Measurements from ENCODE around the gene OR7G1. TPM values are rescaled to one million over a fixed set of nuclear protein-coding genes. Genes with fewer than 3 reads are reported as not detected.
A peak's percentile ranks its signal among the peaks of the same experiment; 100 is the strongest.

OR7G1 gene, protein sequence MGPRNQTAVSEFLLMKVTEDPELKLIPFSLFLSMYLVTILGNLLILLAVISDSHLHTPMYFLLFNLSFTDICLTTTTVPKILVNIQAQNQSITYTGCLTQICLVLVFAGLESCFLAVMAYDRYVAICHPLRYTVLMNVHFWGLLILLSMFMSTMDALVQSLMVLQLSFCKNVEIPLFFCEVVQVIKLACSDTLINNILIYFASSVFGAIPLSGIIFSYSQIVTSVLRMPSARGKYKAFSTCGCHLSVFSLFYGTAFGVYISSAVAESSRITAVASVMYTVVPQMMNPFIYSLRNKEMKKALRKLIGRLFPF
- total RNA-seq = not detected in 2 replicates

- DNase-seq = no peak
These were observed at the start of gene OR7G1 for GRCh38 chr19:9115307-9115813. Gene OR7G1 (minus strand): TSS chr19:9115763. CDS start chr19:9115763, 0 bp downstream.

- no peak for DNase-seq
These were observed 49.7 kb upstream of the OR7G1 start for GRCh38 chr19:9165261-9165660.

DNA sequence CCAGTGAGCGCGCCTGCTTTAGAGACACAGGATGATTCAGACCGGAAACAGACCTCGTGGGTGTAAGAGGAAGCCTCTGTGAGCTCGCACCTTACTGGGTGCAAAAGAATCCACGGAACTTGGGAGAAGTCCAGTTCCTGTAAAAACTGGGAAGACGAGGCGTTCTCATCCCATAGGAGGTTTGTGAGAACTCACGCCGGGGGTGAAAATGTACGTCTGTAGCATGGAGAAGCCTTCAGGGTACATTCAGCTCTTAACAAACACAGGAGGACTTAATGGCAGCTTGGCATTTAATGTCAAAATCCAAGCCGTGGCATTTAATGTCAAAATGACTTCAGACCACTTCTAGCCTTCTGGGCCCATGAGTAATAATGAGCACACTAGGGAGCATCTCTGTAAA lies 45.9 kb upstream of the OR7G1 start:
- no peak for DNase-seq

- DNase-seq = no peak
These were observed 44.3 kb upstream of the OR7G1 start for GRCh38 chr19:9159891-9160290.

GRCh38 chr19:9156304-9156703 lies 40.7 kb upstream of the OR7G1 start:
- DNase-seq = no peak

- no peak for DNase-seq
These were observed 40.0 kb upstream of the OR7G1 start for GRCh38 chr19:9155591-9155990.

- DNase-seq = no peak
These were observed 35.8 kb upstream of the OR7G1 start for GRCh38 chr19:9151367-9151766.

DNA sequence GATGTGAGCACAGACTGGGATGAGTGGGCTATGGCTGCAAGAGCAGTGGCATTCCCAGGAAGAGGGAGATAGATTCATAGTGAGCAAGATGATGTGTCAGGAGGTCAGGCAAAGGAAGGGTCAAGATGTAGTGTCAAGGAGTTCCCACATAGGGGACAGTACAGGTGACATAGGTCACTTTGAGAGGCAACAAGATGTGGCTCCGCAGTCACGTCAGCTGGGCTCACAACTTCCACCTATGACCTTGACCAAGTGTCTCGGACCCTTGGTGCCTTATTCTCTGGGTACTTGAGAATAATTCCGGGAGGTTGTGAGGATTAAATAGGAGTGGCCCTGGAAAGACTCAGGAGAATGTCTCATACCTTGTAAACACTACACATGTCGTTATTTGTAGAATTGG lies 35.1 kb upstream of the OR7G1 start:
- no peak for DNase-seq

GRCh38 chr19:9149997-9150396 lies 34.4 kb upstream of the OR7G1 start:
- DNase-seq = no peak

GRCh38 chr19:9148697-9149096 lies 33.1 kb upstream of the OR7G1 start:
- DNase-seq = no peak

GRCh38 chr19:9146882-9147281 lies 31.3 kb upstream of the OR7G1 start:
- no peak for DNase-seq

GRCh38 chr19:9144920-9145319 lies 29.4 kb upstream of the OR7G1 start:
- DNase-seq = peak; percentile 18

- peak; percentile 95 for DNase-seq
These were observed 24.8 kb upstream of the OR7G1 start, which contains the start of gene ZNF317 for GRCh38 chr19:9140159-9140874. Gene ZNF317 (plus strand): TSS chr19:9140397. CDS start chr19:9156017, 15,620 bp downstream.

- DNase-seq = no peak
These were observed 24.1 kb upstream of the OR7G1 start for GRCh38 chr19:9139609-9140158.

DNA sequence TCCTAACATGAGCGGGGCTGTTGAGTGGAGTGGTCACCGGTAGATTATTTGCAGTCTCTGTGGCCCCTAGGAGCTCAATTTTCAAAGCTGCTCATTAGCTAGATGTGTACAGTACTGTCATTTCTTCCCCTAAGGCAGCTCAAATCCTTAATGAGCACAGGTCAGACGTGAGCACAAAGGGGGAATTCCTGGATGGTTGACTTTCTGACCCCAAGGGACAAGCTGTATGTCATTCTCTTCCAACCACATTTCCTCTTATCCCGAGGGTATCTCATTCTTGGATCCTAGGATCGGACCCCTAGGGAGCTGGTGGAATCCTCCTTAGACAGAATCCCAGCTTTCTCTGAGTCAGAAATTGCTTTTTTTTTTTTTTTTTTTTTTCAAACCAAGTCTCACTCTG lies 16.9 kb upstream of the OR7G1 start:
- DNase-seq = no peak

DNA sequence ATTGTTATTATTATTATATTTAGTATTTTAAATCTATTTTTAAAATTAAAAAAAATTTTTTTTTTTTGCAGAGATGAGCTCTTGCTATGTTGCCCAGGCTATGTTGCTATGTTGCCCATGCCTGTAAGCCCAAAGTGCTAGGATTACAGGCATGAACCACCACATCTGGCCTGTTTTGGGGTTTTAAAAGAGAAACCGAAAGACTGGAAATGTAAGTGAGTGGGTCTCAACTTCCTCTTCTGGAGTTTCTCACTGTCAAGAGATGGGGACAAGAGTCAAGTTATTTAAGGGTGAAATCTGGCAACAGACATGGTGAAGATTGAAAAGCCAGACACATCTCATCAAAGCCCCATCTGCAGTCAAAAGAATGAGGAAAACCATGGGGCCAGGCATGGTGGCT lies 15.4 kb upstream of the OR7G1 start:
- no peak for DNase-seq

DNA sequence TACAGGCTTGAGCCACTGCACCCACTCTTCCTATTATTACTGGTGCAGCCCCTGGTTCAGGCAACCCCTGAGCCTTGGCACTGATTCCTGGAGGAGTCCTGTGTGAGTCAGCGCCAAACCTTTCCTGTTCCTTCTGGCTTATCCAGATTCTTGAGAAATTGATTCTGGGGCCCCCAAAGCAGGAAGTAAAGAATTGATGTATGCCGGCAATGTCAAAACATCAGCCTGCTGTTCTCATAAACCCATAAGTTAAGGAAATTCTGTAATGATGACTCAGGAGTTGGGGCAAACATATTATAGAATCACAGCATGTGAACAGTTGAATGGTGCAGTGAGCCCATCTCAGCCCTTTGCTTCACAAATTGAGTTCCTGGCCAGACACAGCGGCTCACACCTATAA lies 12.6 kb upstream of the OR7G1 start:
- DNase-seq = peak; percentile 96

GRCh38 chr19:9126900-9127405 lies 11.4 kb upstream of the OR7G1 start, which contains the start of gene OR7G3:
Gene OR7G3 (minus strand): TSS chr19:9126950. CDS start chr19:9126950, 0 bp downstream.
- DNase-seq = no peak

- DNase-seq = no peak
These were observed 984 bp upstream of the OR7G1 start for GRCh38 chr19:9116547-9116946.

DNA sequence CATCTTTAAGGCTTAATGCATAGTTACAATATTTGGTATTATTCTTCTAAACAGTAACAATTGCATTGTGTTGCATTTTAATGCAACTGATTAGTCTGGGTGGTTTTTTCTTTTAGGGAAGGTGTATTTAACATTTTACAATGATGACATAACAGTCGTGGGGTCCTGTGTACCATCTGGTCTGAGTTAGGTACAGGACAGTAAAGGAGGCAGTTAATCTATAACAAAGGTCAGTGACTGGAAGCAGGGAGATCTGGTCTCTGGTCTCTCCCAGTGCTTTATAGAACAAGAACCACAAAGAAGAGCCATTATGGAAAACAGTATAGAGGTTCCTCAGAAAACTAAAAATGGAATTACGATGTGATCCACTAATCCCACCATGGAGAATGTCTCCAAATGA lies 5.6 kb downstream of the OR7G1 start:
- no peak for DNase-seq

GRCh38 chr19:9107375-9107774 lies 8.2 kb downstream of the OR7G1 start, which contains the start of gene OR7G2:
Gene OR7G2 (minus strand): TSS chr19:9107475. CDS start chr19:9103243, 4,232 bp downstream.
- DNase-seq = no peak

DNA sequence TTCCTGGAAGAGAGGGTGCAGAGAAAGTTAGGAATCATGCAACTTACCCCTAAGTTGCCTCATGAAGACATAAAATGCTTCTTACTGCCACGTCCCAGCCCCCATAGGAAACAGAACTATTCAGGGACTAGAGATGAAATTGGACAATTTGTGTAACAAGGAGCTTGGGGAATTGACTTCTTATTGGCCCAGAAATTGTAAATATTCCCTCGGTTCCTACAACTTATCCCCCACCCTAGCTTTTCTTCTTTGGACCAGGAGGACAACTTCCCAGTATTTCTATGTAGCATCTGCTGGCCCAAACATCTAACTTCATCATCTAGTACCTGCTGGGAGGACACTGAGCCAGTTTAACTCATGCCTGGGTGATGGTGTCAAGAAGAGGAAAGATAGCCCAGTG lies 28.8 kb downstream of the OR7G1 start, which contains the start of gene OR1M1:
Gene OR1M1 (plus strand): TSS at position 301 of the 400 bp plus-strand sequence. CDS start 6,184 bp downstream, outside the sequence.
- no peak for DNase-seq

GRCh38 chr19:9078651-9079050 lies 36.9 kb downstream of the OR7G1 start:
- DNase-seq = no peak

All from dermis blood vessel endothelial cell (primary cell).